D721Med (cell line): ENCODE results near the gene RND2.

Source experiments
- DNase-seq: peaks from one replicate; pipeline ENCODE4 v3.0.0; 2011; ENCODE audit warnings: low spot score; ENCODE audit not compliant: insufficient read length
- FAIRE-seq: peaks from 2 replicates; lab custom pipeline; 2011; peaks lifted over from hg19 to GRCh38; lab: Jason Lieb, UNC
- TF ChIP-seq, protein P1 (sequence below): IDR thresholded peaks from 2 replicates; pipeline ENCODE4 v1.5.1; 2012; ENCODE audit warnings: mild to moderate bottlenecking, control low read depth; ENCODE audit not compliant: insufficient read depth; ENCODE audit errors: missing control alignments

The RND2 gene

DNA sequence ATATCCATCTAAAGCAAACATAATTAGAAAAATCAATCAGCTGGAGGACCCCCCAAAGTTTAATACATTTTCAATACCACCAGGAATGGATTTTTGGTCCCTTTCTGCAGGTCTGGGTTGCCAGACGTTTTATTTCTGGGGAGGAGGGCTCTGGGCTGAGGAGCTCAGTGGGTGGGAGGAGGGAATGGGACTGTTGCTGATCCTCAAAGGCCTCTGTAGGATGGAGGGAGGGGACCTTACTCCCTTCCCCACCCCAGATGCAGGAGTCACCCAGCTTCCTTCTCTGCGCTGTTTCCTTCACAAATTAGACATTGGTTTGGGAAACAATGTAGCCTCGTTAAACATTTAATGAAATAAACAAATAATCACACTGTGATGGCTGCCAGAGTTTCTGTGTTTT is 6.6 kb downstream of the RND2 start:
- TF ChIP-seq, protein P1, sequence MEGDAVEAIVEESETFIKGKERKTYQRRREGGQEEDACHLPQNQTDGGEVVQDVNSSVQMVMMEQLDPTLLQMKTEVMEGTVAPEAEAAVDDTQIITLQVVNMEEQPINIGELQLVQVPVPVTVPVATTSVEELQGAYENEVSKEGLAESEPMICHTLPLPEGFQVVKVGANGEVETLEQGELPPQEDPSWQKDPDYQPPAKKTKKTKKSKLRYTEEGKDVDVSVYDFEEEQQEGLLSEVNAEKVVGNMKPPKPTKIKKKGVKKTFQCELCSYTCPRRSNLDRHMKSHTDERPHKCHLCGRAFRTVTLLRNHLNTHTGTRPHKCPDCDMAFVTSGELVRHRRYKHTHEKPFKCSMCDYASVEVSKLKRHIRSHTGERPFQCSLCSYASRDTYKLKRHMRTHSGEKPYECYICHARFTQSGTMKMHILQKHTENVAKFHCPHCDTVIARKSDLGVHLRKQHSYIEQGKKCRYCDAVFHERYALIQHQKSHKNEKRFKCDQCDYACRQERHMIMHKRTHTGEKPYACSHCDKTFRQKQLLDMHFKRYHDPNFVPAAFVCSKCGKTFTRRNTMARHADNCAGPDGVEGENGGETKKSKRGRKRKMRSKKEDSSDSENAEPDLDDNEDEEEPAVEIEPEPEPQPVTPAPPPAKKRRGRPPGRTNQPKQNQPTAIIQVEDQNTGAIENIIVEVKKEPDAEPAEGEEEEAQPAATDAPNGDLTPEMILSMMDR, result no peak
- DNase-seq (no peak), FAIRE-seq (no peak)

DNA sequence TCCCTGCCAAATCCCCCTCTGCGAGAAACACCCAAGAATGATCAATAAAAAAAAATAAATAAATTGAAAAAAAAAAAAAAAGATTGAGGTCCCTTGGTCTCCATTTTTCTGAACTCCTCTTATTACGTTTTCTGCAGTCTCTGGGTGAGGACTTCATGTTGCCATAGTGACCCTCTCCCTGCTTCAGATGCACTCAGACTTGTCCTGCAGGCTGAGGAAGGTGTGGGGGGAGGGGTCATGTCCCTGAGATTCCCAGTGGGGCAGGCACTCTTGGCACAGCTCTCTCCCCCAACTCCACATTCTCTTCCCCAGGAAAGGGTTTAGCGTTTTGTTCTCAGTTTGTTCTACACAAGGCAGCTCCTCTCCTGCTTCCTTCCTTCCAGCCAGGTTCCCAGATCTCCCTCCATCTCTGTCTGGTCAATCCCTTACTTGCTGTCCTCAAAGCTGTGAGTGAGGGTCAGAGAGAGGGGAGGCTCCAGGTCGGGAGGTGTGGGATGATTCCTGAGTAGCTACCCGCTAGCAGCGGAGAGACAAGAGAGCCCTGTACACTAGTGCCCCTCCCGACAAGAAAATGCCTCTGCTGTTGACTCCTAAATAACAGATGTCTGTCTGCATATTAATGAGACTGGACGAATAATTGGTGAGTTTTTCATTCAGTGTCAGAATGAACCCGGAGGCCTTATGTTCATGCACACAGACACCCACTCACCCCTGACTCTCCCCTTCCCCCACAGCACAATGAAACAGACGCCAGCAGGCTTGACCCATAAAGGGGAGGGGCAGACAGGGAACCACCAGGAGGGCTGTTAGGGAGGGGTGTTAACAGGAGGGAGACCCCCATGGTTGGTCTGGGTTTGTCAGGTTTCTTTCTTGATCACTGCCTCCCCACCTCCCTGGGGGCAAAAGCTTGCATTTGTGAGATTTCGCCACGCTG is 9.2 kb downstream of the RND2 start:
- TF ChIP-seq, protein P1, result no peak
- no peak for FAIRE-seq
- no peak for DNase-seq

DNA sequence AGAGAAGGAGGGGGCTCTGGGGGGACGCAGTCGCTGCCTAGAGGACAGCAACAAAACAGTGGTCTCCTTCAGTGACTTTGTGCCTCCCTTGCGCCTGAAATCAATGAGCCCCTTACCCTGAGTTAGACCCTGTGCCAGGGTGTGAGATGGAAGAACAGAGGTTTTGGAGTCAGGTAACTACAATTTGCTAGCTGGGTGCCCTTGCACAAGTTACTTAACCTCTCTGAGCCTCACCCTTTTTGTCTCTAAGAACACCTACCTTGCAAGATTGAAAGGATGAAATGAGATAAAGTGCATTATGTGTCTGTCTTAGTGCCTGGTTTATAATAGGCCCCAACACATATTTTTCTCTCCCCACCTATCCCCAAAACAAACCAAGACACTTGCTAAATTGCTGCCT is 9.9 kb downstream of the RND2 start:
- no peak for DNase-seq

DNA sequence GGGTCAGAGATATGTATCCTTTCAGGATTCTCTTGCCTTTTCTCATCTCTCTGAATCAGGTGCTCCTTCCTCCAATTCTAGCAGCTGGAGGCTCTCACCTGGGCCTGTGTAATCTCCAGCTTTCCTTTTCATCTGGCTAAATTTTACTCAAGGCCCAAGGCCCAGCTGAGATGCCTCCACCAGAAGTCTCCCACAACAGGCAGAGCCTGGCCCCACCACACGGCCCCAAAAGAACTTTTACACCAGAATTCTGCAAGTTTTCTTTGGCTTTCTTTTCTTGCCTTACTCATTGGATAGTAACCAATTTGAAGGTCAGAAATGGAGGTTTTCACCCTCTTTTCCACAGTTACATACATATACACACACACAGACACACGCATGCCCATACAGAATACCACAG is 14.6 kb downstream of the RND2 start:
- TF ChIP-seq, protein P1, result no peak
- FAIRE-seq (no peak), DNase-seq (no peak)

More for the DNA sequence above, 9.9 kb downstream of the RND2 start:
- TF ChIP-seq, protein P1, result no peak
- no peak for FAIRE-seq

DNA sequence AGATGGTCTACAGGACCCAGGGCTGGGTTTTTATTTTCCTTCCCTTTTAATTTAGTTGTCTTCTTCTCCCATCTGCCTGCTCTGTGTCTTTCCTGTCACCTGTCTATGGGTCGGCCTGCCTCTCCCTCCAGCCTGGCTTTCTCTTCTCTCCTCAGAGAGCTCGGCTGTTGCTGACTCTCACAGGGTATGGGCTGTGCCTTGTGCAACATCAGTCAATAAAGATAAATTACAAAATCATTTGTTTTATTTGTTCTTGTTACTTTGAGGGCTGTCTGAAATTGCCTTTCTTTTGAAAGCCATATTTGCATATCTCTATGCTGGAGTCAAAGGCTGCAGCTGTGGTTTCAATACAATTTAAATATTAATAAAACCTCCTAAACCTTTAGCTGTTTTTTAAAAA is 15.6 kb downstream of the RND2 start:
- TF ChIP-seq, protein P1, result no peak
- DNase-seq (no peak), FAIRE-seq (no peak)

DNA sequence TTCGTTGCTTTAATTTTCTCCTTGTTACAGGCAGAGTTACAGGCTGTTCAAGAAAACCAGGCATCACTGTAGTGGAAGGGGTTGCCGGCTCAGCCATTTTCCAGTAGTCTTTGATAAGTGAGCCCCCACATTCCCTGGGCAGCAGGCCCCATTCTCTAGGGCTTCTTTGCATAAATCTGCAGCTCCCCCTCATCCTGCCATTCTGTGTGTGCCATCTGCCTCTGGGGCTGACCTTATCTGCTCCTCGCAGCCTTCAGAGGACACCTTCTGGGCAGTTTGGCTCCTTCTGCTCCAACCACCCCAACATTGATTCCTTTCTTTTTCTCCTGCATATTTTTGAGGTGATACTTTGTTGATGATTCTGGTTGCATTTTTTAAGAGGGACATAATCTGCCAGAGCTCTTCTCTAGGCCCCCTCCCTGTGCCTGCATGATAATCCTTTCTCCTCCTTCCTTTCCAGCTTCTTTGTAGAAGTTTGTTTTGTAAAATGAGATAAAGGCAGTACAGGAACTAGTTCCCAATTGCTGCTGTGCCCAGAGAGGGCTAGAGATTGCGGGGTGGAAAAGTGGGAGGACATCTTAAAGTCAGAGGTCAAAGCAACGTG is 17.1 kb downstream of the RND2 start:
- DNase-seq (no peak), FAIRE-seq (no peak)
- TF ChIP-seq, protein P1, result peak; percentile 2
